SK-N-SH (cell line): ENCODE results near the gene NLN. TPM values are rescaled to one million over a fixed set of nuclear protein-coding genes. Genes with fewer than 3 reads are reported as not detected.
A peak's percentile ranks its signal among the peaks of the same experiment; 100 is the strongest.

Experiments used
- CTCF ChIA-PET: fragments of 300-600, 350-600 bp; formaldehyde crosslinking; extraction: SDS; loops from one replicate; lab custom pipeline; 2021; lab: Yijun Ruan, JAX
- POLR2A ChIA-PET: fragments of 350-600 bp; sonication (Branson Sonifier 250); formaldehyde crosslinking; extraction: SDS; loops from one replicate; lab custom pipeline; 2020; ENCODE audit warnings: antibody characterized with exemption, inconsistent platforms; lab: Yijun Ruan, JAX
- DNase-seq: peaks from one replicate; pipeline ENCODE4 v3.0.0; 2012
- H2AFZ ChIP-seq: fragments of 200-600 bp; sonication (generic); 2 replicates; pipeline ENCODE4 v1.8.1; 2016; ENCODE audit warnings: antibody characterized with exemption, mild to moderate bottlenecking, low read depth
- H3F3A ChIP-seq: fragments of 200-600 bp; sonication (generic); replicated peaks from 2 replicates; pipeline ENCODE3; 2016; ENCODE audit warnings: antibody characterized with exemption, mild to moderate bottlenecking; ENCODE audit not compliant: insufficient read depth
- H3K27ac ChIP-seq, 2 experiments: fragments of 200-500 bp in 1 of 2; fragments of 200-600 bp in 1 of 2; sonication (Bioruptor generic) in 1 of 2; sonication (generic), shearing (Covaris generic) in 1 of 2; 2 replicates each; pipeline versions ENCODE4 v1.5.1 to v1.6.1; 2014 to 2016; ENCODE audit warnings: low read depth in 2 of 2, inconsistent platforms in 1 of 2, low read length in 1 of 2, mild to moderate bottlenecking in 1 of 2, mixed read lengths in 1 of 2
- H3K27me3 ChIP-seq: fragments of 200-600 bp; sonication (generic), shearing (Covaris generic); 2 replicates; pipeline ENCODE4 v1.6.1; 2016; ENCODE audit warnings: mixed run types; ENCODE audit not compliant: insufficient read depth
- H3K36me3 ChIP-seq, 2 experiments: fragments of 200-500 bp in 1 of 2; fragments of 200-600 bp in 1 of 2; sonication (Bioruptor generic) in 1 of 2; sonication (generic) in 1 of 2; replicated peaks in 1 of 2; 2 replicates each; pipeline versions ENCODE3 to v1.5.1; 2014 to 2016; ENCODE audit warnings: low read length in 1 of 2, mild to moderate bottlenecking in 1 of 2; ENCODE audit not compliant: insufficient read depth in 2 of 2, control insufficient read depth in 1 of 2
- H3K4me1 ChIP-seq, 2 experiments: fragments of 200-500 bp in 1 of 2; fragments of 200-600 bp in 1 of 2; sonication (Bioruptor generic) in 1 of 2; sonication (generic), shearing (Covaris generic) in 1 of 2; 2 replicates each; pipeline versions ENCODE4 v1.5.1 to v1.6.1; 2014 to 2016; ENCODE audit warnings: low read depth in 1 of 2, low read length in 1 of 2, mixed run types in 1 of 2; ENCODE audit not compliant: insufficient read depth in 2 of 2, control insufficient read depth in 1 of 2
- H3K4me2 ChIP-seq: fragments of 200-600 bp; sonication (generic), shearing (Covaris generic); 2 replicates; pipeline ENCODE4 v1.6.1; 2017; ENCODE audit warnings: mixed run types
- H3K4me3 ChIP-seq, 2 experiments: fragments of 200-500 bp in 1 of 2; fragments of 200-600 bp in 1 of 2; sonication (Bioruptor generic) in 1 of 2; sonication (generic), shearing (Covaris generic) in 1 of 2; 2 replicates each; pipeline versions ENCODE4 v1.5.1 to v1.8.1; 2014 to 2016; ENCODE audit warnings: low read depth in 2 of 2, inconsistent platforms in 1 of 2, low read length in 1 of 2, mild to moderate bottlenecking in 1 of 2, mixed read lengths in 1 of 2, moderate library complexity in 1 of 2
- H3K79me2 ChIP-seq: fragments of 200-600 bp; sonication (generic); 2 replicates; pipeline ENCODE4 v1.8.1; 2017; ENCODE audit warnings: mild to moderate bottlenecking; ENCODE audit not compliant: insufficient read depth
- H3K9ac ChIP-seq: fragments of 200-600 bp; sonication (generic); 2 replicates; pipeline ENCODE4 v1.6.1; 2017; ENCODE audit warnings: mixed run types
- H3K9me2 ChIP-seq: fragments of 200-600 bp; sonication (generic); 2 replicates; pipeline ENCODE4 v1.6.1; 2017; ENCODE audit warnings: mixed run types
- H3K9me3 ChIP-seq: fragments of 200-600 bp; sonication (generic); 2 replicates; pipeline ENCODE4 v1.6.1; 2017; ENCODE audit warnings: mixed run types, mild to moderate bottlenecking, moderate library complexity
- H4K20me1 ChIP-seq: fragments of 200-600 bp; sonication (generic); 2 replicates; pipeline ENCODE4 v1.6.1; 2017; ENCODE audit warnings: mild to moderate bottlenecking, mixed run types; ENCODE audit not compliant: insufficient read depth
- CHD2 ChIP-seq: fragments of 150-350 bp; IDR thresholded peaks from 2 replicates; pipeline ENCODE4 v1.6.1; 2018; ENCODE audit warnings: low read length; ENCODE audit not compliant: partially characterized antibody
- CTCF ChIP-seq: fragments of 200-600 bp; sonication (generic); IDR thresholded peaks from 2 replicates; pipeline ENCODE4 v1.6.1; 2017; ENCODE audit warnings: antibody characterized with exemption, mild to moderate bottlenecking, moderate library complexity
- ELF1 ChIP-seq: IDR thresholded peaks from 2 replicates; pipeline ENCODE4 v1.4.0; 2012
- EZH2phosphoT487 ChIP-seq: fragments of 200-600 bp; sonication (generic); IDR thresholded peaks from 2 replicates; pipeline ENCODE4 v1.6.1; 2017; ENCODE audit warnings: low read depth, mixed run types, mild to moderate bottlenecking, antibody characterized with exemption, moderate library complexity, borderline replicate concordance
- FOSL2 ChIP-seq: IDR thresholded peaks from 2 replicates; pipeline ENCODE4 v1.4.0; 2012; ENCODE audit warnings: low read depth, mild to moderate bottlenecking, moderate library complexity, borderline replicate concordance
- FOXM1 ChIP-seq: IDR thresholded peaks from 2 replicates; pipeline ENCODE4 v1.4.0; 2012; ENCODE audit warnings: low read depth, mild to moderate bottlenecking
- GATA2 ChIP-seq: sonication (generic); formaldehyde crosslinking; IDR thresholded peaks from 2 replicates; pipeline ENCODE4 v1.5.0; 2020; ENCODE audit warnings: mild to moderate bottlenecking, missing genetic modification reagents
- JUND ChIP-seq: IDR thresholded peaks from 2 replicates; pipeline ENCODE4 v1.4.0; 2012
- MAX ChIP-seq: IDR thresholded peaks from 2 replicates; pipeline ENCODE4 v1.4.0; 2012; ENCODE audit warnings: low read depth
- MXI1 ChIP-seq: IDR thresholded peaks from 2 replicates; pipeline ENCODE4 v1.6.1; 2012; ENCODE audit warnings: mild to moderate bottlenecking, low read depth, low read length, improper control_type of control experiment
- POLR2AphosphoS5 ChIP-seq: IDR thresholded peaks from 2 replicates; pipeline ENCODE4 v1.6.1; 2012; ENCODE audit warnings: low read depth, low read length
- RAD21 ChIP-seq: IDR thresholded peaks from 2 replicates; pipeline ENCODE4 v1.6.1; 2012; ENCODE audit warnings: mild to moderate bottlenecking, low read length
- RFX5 ChIP-seq: IDR thresholded peaks from 2 replicates; pipeline ENCODE4 v1.6.1; 2012; ENCODE audit warnings: mild to moderate bottlenecking, improper control_type of control experiment, low read length
- RXRA ChIP-seq: IDR thresholded peaks from 2 replicates; pipeline ENCODE4 v1.4.0; 2012; ENCODE audit warnings: low read depth, mild to moderate bottlenecking, borderline replicate concordance
- TAF1 ChIP-seq: IDR thresholded peaks from 2 replicates; pipeline ENCODE4 v1.6.1; 2012; ENCODE audit warnings: low read depth, mild to moderate bottlenecking, low read length, moderate library complexity, borderline replicate concordance
- YY1 ChIP-seq: IDR thresholded peaks from 2 replicates; pipeline ENCODE4 v1.4.0; 2012; ENCODE audit warnings: low read depth, mild to moderate bottlenecking
- ZBTB33 ChIP-seq: IDR thresholded peaks from 2 replicates; pipeline ENCODE4 v1.4.0; 2012; ENCODE audit warnings: low read depth, borderline replicate concordance
- WGBS: methylation state at CpG from one replicate; pipeline ENCODE4 v1.1.6; 2017; ENCODE audit warnings: low lambda C conversion rate; 5-methylcytosine and 5-hydroxymethylcytosine counted together
- polyA plus RNA-seq, 3 experiments: library from polyadenylated mRNA; depleted of rRNA; stranded (reverse); fragments of >200 nt; gene quantifications; 2 replicates each; pipeline ENCODE4 v1.2.3, GENCODE V29; 2012
- TF ChIP-seq, protein P1 (sequence below): IDR thresholded peaks from 2 replicates; pipeline ENCODE4 v1.4.0; 2012; ENCODE audit warnings: low read depth, borderline replicate concordance
- TF ChIP-seq, protein P2 (sequence below): fragments of 150-350 bp; IDR thresholded peaks from 2 replicates; pipeline ENCODE4 v1.6.1; 2017; ENCODE audit warnings: antibody characterized with exemption, low read length, low read depth, borderline replicate concordance

NLN gene
- polyA plus RNA-seq, 1 of the 3 experiments (the other 2 are of a cell fraction) = 17.1 TPM

GRCh38 chr5:65818592-65818991 lies 96.6 kb downstream of the NLN start:
- Histone ChIP-seq H3K4me3 (no peak overlapping the region), H3K36me3 (peaks cover 14 to 24% of the 10 kb centered on the region in 2 experiments), H3K9me2 (no peaks in the 10 kb centered on the region), H3K9me3 (no peaks in the 10 kb centered on the region), H2AFZ (no peak overlapping the region), H3K4me2 (no peak overlapping the region), H3K27me3 (no peaks in the 10 kb centered on the region), H3K9ac (0 out of 2 replicates have a peak overlapping the region, but pooled peaks have one; percentile 7), H3K79me2 (no peaks in the 10 kb centered on the region), H3K27ac (peak overlapping the region in 1 of 2 experiments; percentile 39; a peak in 1 of 4 replicates), H3F3A (peaks cover 9% of the 10 kb centered on the region), H3K4me1 (peaks cover 5 to 13% of the 10 kb centered on the region in 2 experiments), H4K20me1 (no peaks in the 10 kb centered on the region)
- ChIA-PET POLR2A (no interaction called here), CTCF (interaction anchor here (1.0 to 1.7 kb wide), 2 partner anchors 13 to 43 kb away, joined by 3 to 5 read pairs; no protein-coding TSS in a partner anchor)
- peak; percentile 56 for TF ChIP-seq CHD2
- TF ChIP-seq ELF1 = no peak
- no peak for TF ChIP-seq TAF1
- TF ChIP-seq GATA2 (CRISPR knock-in tag) = peak; percentile 60
- no peak for TF ChIP-seq JUND
- no peak for TF ChIP-seq POLR2AphosphoS5
- no peak for TF ChIP-seq YY1
- no peak for TF ChIP-seq RAD21
- TF ChIP-seq MXI1 = peak; percentile 42; the same call in 1 of the 2 replicates
- TF ChIP-seq FOXM1 = no peak
- TF ChIP-seq CTCF = no peak
- TF ChIP-seq, protein P1, sequence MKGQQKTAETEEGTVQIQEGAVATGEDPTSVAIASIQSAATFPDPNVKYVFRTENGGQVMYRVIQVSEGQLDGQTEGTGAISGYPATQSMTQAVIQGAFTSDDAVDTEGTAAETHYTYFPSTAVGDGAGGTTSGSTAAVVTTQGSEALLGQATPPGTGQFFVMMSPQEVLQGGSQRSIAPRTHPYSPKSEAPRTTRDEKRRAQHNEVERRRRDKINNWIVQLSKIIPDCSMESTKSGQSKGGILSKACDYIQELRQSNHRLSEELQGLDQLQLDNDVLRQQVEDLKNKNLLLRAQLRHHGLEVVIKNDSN = no peak
- TF ChIP-seq, protein P2, sequence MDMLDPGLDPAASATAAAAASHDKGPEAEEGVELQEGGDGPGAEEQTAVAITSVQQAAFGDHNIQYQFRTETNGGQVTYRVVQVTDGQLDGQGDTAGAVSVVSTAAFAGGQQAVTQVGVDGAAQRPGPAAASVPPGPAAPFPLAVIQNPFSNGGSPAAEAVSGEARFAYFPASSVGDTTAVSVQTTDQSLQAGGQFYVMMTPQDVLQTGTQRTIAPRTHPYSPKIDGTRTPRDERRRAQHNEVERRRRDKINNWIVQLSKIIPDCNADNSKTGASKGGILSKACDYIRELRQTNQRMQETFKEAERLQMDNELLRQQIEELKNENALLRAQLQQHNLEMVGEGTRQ = no peak
- peak; percentile 22 for DNase-seq
- WGBS = 88% methylated on average over 4 of the region's 4 CpGs

DNA sequence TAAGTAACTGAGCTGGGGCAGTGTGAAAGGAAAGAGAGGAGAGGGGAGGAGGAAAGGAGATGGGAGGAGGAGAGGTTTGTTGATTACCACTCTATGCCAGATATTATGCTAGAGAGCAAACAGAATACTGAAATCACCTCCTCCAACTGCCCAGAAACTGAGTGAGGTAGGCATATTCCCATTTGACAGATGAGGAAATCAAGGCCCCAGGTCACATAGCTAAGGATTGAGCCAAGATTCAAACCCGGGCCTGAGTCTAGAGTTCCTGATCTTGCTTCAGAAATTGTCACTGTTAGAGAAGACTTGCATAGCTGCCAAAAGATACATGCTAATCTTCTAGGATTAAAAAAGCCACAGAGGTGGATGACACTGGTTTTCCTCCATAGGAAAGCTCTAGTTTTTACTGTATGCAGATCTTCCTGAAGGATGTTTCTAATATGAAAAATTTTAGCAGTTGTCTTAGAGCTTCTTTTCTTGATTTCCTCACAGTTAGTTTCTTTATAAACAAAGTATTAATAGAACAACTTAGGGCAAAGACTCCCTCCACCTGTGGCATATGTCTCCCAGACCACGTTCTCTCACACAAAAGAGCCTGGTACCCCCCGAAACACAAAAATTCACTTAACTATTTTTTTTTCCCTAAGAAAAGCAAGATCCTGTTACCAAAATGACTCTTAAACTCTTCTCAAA lies 97.4 kb downstream of the NLN start:
- H2AFZ ChIP-seq = no peak overlapping the region
- peak overlapping the region; percentile 15; the same call in 1 of the 2 replicates for H3K9ac ChIP-seq
- H3K79me2 ChIP-seq = no peaks in the 10 kb centered on the region
- no peak for DNase-seq
- WGBS = 38% methylated on average over 3 of the region's 3 CpGs
- no peaks in the 10 kb centered on the region for H3K9me3 ChIP-seq
- H3K36me3 ChIP-seq = peaks cover 8 to 20% of the 10 kb centered on the region in 2 experiments
- ChIA-PET CTCF (interaction anchor here (1.0 to 1.7 kb wide), 2 partner anchors 12 to 44 kb away, joined by 3 to 5 read pairs; no protein-coding TSS in a partner anchor), POLR2A (no interaction called here)
- peaks cover 9% of the 10 kb centered on the region for H3F3A ChIP-seq
- no peaks in the 10 kb centered on the region for H3K9me2 ChIP-seq
- no peak overlapping the region; a peak in 1 of 4 replicates for H3K4me3 ChIP-seq
- no peaks in the 10 kb centered on the region for H4K20me1 ChIP-seq
- no peaks in the 10 kb centered on the region for H3K27me3 ChIP-seq
- peak overlapping the region; percentile 56 to 58 for H3K27ac ChIP-seq
- peak overlapping the region; percentile 55; the same call in 1 of the 2 replicates for H3K4me2 ChIP-seq
- peaks cover 5 to 17% of the 10 kb centered on the region in 2 experiments for H3K4me1 ChIP-seq
- no peak for TF ChIP-seq MAX
- no peak for TF ChIP-seq EZH2phosphoT487
- TF ChIP-seq ZBTB33 = no peak
- no peak for TF ChIP-seq RFX5
- TF ChIP-seq FOSL2 = no peak
- no peak for TF ChIP-seq YY1
- no peak for TF ChIP-seq GATA2 (CRISPR knock-in tag)
- TF ChIP-seq, protein P1 = no peak
- TF ChIP-seq RXRA = no peak
